GM12878 (cell line): ENCODE measurements around the gene SMPD2.

ENCODE experiments used
- ATF2 ChIP-seq: IDR thresholded peaks from 2 replicates; pipeline ENCODE4 v1.6.1; 2012; ENCODE audit warnings: low read length, inconsistent platforms
- BMI1 ChIP-seq: fragments of 450-650 bp; IDR thresholded peaks from 2 replicates; pipeline ENCODE4 v1.6.1; 2016; ENCODE audit warnings: mild to moderate bottlenecking, moderate library complexity, borderline replicate concordance
- CTCF ChIP-seq, 3 experiments: IDR thresholded peaks in 2 of 3; conservative IDR thresholded peaks in 1 of 3; 2 replicates each; pipeline ENCODE4 v1.5.1; 2011; ENCODE audit warnings: low read depth in 3 of 3, low read length in 3 of 3, mild to moderate bottlenecking in 3 of 3, control low read depth in 2 of 3, moderate library complexity in 2 of 3, inconsistent platforms in 1 of 3, mixed read lengths in 1 of 3; ENCODE audit not compliant: control insufficient read depth in 2 of 3, insufficient read depth in 1 of 3; ENCODE audit errors: extremely low read depth in 1 of 3
- EP300 ChIP-seq, 2 experiments: fragments of 150-350 bp in 1 of 2; IDR thresholded peaks; 2 replicates each; pipeline ENCODE4 v1.6.1; 2011 to 2012; ENCODE audit warnings: low read depth in 2 of 2, low read length in 2 of 2, borderline replicate concordance in 1 of 2, improper control_type of control experiment in 1 of 2, inconsistent platforms in 1 of 2; ENCODE audit not compliant: control insufficient read depth in 1 of 2
- POLR2AphosphoS5 ChIP-seq: IDR thresholded peaks from 2 replicates; pipeline ENCODE4 v1.6.1; 2011; ENCODE audit warnings: mild to moderate bottlenecking, low read length, inconsistent platforms
- RAD21 ChIP-seq: IDR thresholded peaks from 2 replicates; pipeline ENCODE4 v1.6.1; 2011; ENCODE audit warnings: mild to moderate bottlenecking, low read depth, low read length, moderate library complexity; ENCODE audit not compliant: insufficient read depth
- REST ChIP-seq: IDR thresholded peaks from 2 replicates; pipeline ENCODE4 v1.6.1; 2012; ENCODE audit warnings: mild to moderate bottlenecking, low read depth, low read length
- RUNX3 ChIP-seq: IDR thresholded peaks from 2 replicates; pipeline ENCODE4 v1.6.1; 2012; ENCODE audit warnings: low read length, inconsistent platforms
- SPI1 ChIP-seq: IDR thresholded peaks from 2 replicates; pipeline ENCODE4 v1.6.1; 2011; ENCODE audit warnings: low read depth, mild to moderate bottlenecking, low read length, moderate library complexity, borderline replicate concordance; ENCODE audit not compliant: insufficient read depth
- STAT1 ChIP-seq: fragments of 450-650 bp; conservative IDR thresholded peaks from 2 replicates; pipeline ENCODE4 v1.6.1; 2014; ENCODE audit warnings: antibody characterized with exemption, mild to moderate bottlenecking
- SUZ12 ChIP-seq: fragments of 200-600 bp; sonication (generic); IDR thresholded peaks from one replicate; pipeline ENCODE4 v1.6.1; 2018; ENCODE audit warnings: antibody characterized with exemption, mild to moderate bottlenecking; ENCODE audit not compliant: unreplicated experiment
- TCF12 ChIP-seq: IDR thresholded peaks from 2 replicates; pipeline ENCODE4 v1.6.1; 2011; ENCODE audit warnings: low read depth, mild to moderate bottlenecking, low read length
- ZNF687 ChIP-seq: fragments of 450-650 bp; IDR thresholded peaks from 2 replicates; pipeline ENCODE4 v1.6.1; 2017; ENCODE audit warnings: mild to moderate bottlenecking, moderate library complexity

GRCh38 chr6:109474995-109475394, 34.5 kb downstream of the SMPD2 start:
- no peak for TF ChIP-seq TCF12
- no peak for TF ChIP-seq ATF2
- no peak for TF ChIP-seq BMI1
- TF ChIP-seq EP300 (IDR thresholded peaks at IDR 0.05; ENCODE audit: borderline replicate concordance in 1 of 2, control insufficient read depth in 1 of 2, low read depth in 2 of 2, low read length in 2 of 2) = no peak
- TF ChIP-seq CTCF (IDR thresholded peaks at IDR 0.05 in 2 of 3, conservative IDR thresholded peaks at IDR 0.05 in 1 of 3; ENCODE audit: control insufficient read depth in 2 of 3, extremely low read depth in 1 of 3, insufficient read depth in 1 of 3, low read depth in 3 of 3, low read length in 3 of 3) = no peak
- TF ChIP-seq POLR2AphosphoS5 = no peak
- no peak for TF ChIP-seq SPI1
- no peak for TF ChIP-seq ZNF687
- TF ChIP-seq STAT1 = no peak
- no peak for TF ChIP-seq REST
- no peak for TF ChIP-seq RUNX3
- TF ChIP-seq SUZ12 = no peak
- no peak for TF ChIP-seq RAD21
